GM12892 (cell line): ENCODE results near the gene SLC25A26.

ENCODE experiments used
- POLR2A ChIP-seq: IDR thresholded peaks from 2 replicates; pipeline ENCODE4 v1.6.1; 2011; ENCODE audit warnings: low read depth, low read length, control low read depth
- POLR2AphosphoS5 ChIP-seq: IDR thresholded peaks from 2 replicates; pipeline ENCODE4 v1.6.1; 2011; ENCODE audit warnings: low read depth, low read length, control low read depth
- TAF1 ChIP-seq: IDR thresholded peaks from 2 replicates; pipeline ENCODE4 v1.6.1; 2011; ENCODE audit warnings: low read depth, mild to moderate bottlenecking, control low read depth, low read length, borderline replicate concordance

GRCh38 chr3:66224220-66224619, 3.4 kb downstream of the SLC25A26 start:
- TF ChIP-seq POLR2A = no peak
- TF ChIP-seq POLR2AphosphoS5 = no peak
- no peak for TF ChIP-seq TAF1
